Cerebellar nuclear complex (tissue), 1 donor: Measurements from ENCODE around the gene RGS4.

Experiments
- DNase-seq, 2 experiments: peaks; one replicate each; lab custom pipeline; 2025; lab: John Stamatoyannopoulos, UW

Gene RGS4

GRCh38 chr1:163069142-163069541, at the start of gene RGS4:
Gene RGS4, plus strand, starts transcription at chr1:163069361. Its CDS starts 124 bp downstream, at chr1:163069485.
- DNase-seq = no peak

GRCh38 chr1:163022129-163022528, 47.0 kb upstream of the RGS4 start:
- DNase-seq = no peak

GRCh38 chr1:163027610-163028009, 41.6 kb upstream of the RGS4 start:
- DNase-seq = no peak

- no peak for DNase-seq
Measured at GRCh38 chr1:163029901-163030300, 39.3 kb upstream of the RGS4 start.

- DNase-seq = no peak
Measured at GRCh38 chr1:163035446-163036249, 33.5 kb upstream of the RGS4 start.

GRCh38 chr1:163036671-163037070, 32.5 kb upstream of the RGS4 start:
- DNase-seq = no peak

- DNase-seq = no peak
Measured at GRCh38 chr1:163038928-163039706, 30.0 kb upstream of the RGS4 start.

- no peak for DNase-seq
Measured at GRCh38 chr1:163039707-163040093, 29.5 kb upstream of the RGS4 start.

GRCh38 chr1:163046071-163046470, 23.1 kb upstream of the RGS4 start:
- no peak for DNase-seq

- no peak for DNase-seq
Measured at GRCh38 chr1:163047951-163048659, 21.1 kb upstream of the RGS4 start.

- DNase-seq = no peak
Measured at GRCh38 chr1:163048869-163049268, 20.3 kb upstream of the RGS4 start.

- DNase-seq = no peak
Measured at GRCh38 chr1:163049296-163049695, 19.9 kb upstream of the RGS4 start.

GRCh38 chr1:163050496-163050895, 18.7 kb upstream of the RGS4 start:
- DNase-seq = no peak

- no peak for DNase-seq
Measured at GRCh38 chr1:163054181-163054591, 15.0 kb upstream of the RGS4 start.

GRCh38 chr1:163055005-163055404, 14.2 kb upstream of the RGS4 start:
- no peak for DNase-seq

- DNase-seq = no peak
Measured at GRCh38 chr1:163055531-163055930, 13.6 kb upstream of the RGS4 start.

- no peak for DNase-seq
Measured at GRCh38 chr1:163056831-163057230, 12.3 kb upstream of the RGS4 start.

- DNase-seq = no peak
Measured at GRCh38 chr1:163060343-163061007, 8.7 kb upstream of the RGS4 start.

GRCh38 chr1:163063143-163063542, 6.0 kb upstream of the RGS4 start:
- no peak for DNase-seq

- no peak for DNase-seq
Measured at GRCh38 chr1:163063610-163064009, 5.6 kb upstream of the RGS4 start.

GRCh38 chr1:163066168-163066567, 3.0 kb upstream of the RGS4 start:
- no peak for DNase-seq

- DNase-seq = no peak
Measured at GRCh38 chr1:163066686-163067085, 2.5 kb upstream of the RGS4 start.
